ES-I3 (cell line): ENCODE results near the gene STON2.
"Not testable (repeated sequence)": the region's sequence is repeated elsewhere in the genome, so short reads cannot be mapped to it uniquely, and the experiment has no call there.

Source experiments
- H3K36me3 ChIP-seq: 2 replicates; pipeline ENCODE4 v1.6.1; 2013; ENCODE audit warnings: mild to moderate bottlenecking, low read length, control low read depth, moderate library complexity; ENCODE audit not compliant: insufficient read depth
- H3K4me1 ChIP-seq: 2 replicates; pipeline ENCODE4 v1.6.1; 2013; ENCODE audit warnings: mild to moderate bottlenecking, control low read depth, low read length; ENCODE audit not compliant: insufficient read depth
- H3K9ac ChIP-seq: 2 replicates; pipeline ENCODE4 v1.6.1; 2013; ENCODE audit warnings: low read depth, mild to moderate bottlenecking, low read length, moderate library complexity
- H3K9me3 ChIP-seq: 2 replicates; pipeline ENCODE4 v1.6.1; 2013; ENCODE audit warnings: mild to moderate bottlenecking, low read length, moderate library complexity; ENCODE audit not compliant: control insufficient read depth, insufficient read depth

Gene STON2

DNA sequence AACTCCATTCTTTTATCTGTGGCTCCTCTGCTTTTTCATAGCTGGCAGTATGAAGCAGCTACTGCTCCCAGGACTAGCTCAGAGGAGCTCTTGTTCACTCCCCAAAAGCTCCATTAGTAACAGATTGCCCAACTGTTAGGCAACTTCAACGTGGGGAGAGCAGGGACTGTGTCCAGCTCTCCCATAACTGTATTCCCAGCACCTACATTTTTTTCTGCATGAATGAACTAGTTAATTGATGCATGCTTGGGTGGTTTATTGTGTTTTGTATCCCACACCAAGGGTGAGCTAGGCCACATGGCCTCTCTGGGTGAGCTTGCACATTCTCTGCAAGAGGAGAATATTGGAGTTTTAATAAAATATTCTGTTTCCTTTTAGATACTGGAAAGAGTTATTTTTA is 15.2 kb downstream of the STON2 start:
- no peaks in the 10 kb centered on the region; the same call in 1 of the 2 replicates for H3K9me3 ChIP-seq
- no peak overlapping the region for H3K9ac ChIP-seq
- H3K4me1 ChIP-seq: peaks cover 19% of the 10 kb centered on the region
- no peaks in the 10 kb centered on the region for H3K36me3 ChIP-seq

DNA sequence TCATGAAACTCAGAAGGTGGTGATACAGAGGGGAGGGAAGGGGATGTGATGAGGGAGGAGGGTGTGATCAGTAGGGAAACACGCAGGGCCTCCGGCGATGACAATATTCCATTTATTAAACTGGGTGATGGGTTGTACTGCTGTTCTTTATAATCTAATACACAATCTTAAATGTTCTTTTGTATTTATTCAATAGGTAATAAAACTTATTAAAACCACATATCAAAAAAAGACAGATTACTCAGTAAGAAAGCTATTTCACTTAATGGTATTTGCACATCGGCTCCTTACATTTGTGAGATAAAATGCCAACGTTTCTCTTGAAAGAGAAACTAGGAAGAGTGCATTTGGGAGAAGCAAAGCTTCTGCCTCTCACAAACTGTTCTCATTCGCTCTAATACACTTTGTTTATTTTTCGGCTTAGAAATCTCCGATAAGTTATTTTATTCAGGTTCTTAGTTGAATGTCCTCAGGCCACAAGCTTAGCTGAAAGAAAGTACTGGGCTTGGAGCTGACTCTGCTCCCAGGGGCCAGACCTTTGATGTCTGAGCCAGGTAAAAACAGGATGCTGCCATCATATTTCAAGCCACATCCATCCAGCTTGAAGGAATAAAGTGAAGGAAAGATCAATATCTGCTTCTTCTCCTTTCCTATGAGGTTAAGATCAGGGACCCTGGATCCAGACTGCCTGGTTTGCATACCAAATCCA is 17.5 kb downstream of the STON2 start:
- no peaks in the 10 kb centered on the region for H3K36me3 ChIP-seq
- H3K9ac ChIP-seq: no peak overlapping the region
- peaks cover 19% of the 10 kb centered on the region for H3K4me1 ChIP-seq
- no peaks in the 10 kb centered on the region for H3K9me3 ChIP-seq

DNA sequence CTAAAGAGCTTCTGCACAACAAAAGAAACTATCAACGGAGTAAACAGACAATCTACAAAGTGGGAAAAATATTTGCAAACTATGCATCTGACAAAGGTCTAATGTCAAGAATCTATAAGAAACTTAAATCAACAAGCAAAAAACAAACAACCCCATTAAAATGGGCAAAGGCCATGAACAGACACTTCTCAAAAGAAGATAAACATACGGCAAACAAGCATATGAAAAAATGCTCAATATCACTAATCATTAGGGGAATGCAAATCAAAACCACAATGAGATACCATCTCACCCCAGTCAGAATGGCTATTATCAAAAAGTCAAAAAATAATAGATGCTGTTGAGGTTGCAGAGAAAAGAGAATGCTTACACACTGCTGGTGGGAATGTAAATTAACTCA is 20.1 kb downstream of the STON2 start:
- not testable (repeated sequence) for H3K4me1 ChIP-seq, H3K9me3 ChIP-seq, H3K9ac ChIP-seq, H3K36me3 ChIP-seq

DNA sequence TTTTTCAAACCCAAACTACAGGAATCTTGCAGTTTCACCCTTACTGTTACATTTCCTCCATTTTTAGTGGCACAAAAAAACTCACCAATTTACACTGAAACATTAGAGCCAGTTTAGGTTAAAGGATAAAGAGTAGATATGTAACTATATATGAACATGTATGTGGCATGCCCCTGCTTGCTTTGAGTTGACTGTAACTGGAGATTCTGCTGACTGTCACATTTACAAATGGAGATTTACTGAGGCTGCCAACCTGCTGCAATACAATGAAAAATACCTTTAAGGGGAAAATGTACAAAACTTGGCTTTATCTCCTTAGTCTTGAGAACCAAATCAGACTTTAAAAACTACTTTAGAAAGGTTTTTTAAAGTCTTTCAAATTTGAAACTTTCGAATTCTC is 28.3 kb downstream of the STON2 start:
- peaks cover 6% of the 10 kb centered on the region for H3K4me1 ChIP-seq
- no peaks in the 10 kb centered on the region for H3K36me3 ChIP-seq
- no peak overlapping the region; the same call in 1 of the 2 replicates for H3K9ac ChIP-seq
- H3K9me3 ChIP-seq: no peaks in the 10 kb centered on the region

DNA sequence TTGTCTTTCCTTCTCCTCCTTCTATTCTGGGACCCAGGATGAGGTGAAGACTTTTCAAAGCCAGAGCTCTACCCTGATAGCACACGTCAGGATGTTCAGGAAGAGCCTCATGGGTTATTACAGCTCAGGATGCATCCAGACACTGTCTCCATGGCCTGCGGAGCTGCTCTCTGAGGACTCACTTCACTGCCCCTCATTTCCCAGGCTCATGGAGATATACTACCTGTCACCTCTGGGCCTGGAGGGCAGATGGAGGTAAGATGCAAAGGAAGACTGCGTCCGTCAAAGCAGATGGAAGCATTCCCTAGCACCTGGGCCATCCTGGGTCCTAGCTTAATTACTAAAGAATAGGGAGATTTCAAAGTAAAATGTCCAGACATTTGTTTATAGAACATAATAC is 32.6 kb downstream of the STON2 start:
- Histone ChIP-seq H3K9ac (no peak overlapping the region), H3K36me3 (no peaks in the 10 kb centered on the region), H3K9me3 (no peaks in the 10 kb centered on the region), H3K4me1 (peaks cover 12% of the 10 kb centered on the region)

DNA sequence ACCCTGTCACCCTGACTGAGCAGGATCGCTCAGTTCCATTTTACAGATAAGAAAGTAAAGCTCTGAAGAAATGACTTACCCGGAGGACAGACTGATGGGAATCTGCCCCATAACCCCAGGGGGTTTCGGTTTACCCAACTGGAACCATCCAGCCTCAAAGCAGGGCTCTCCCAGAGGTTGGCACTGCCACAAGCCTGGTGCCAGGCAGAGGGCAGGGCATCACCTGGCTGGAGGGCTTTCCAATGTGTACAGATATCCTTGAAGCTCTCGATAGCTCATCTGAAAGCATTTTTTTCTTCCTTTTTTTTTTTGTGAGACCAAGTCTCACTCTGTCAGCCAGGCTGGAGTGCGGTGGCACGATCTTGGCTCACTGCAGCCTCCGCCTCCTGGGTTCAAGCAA is 33.2 kb downstream of the STON2 start:
- H3K9ac ChIP-seq: no peak overlapping the region
- H3K9me3 ChIP-seq: no peaks in the 10 kb centered on the region
- H3K36me3 ChIP-seq: no peaks in the 10 kb centered on the region
- peaks cover 10% of the 10 kb centered on the region for H3K4me1 ChIP-seq

DNA sequence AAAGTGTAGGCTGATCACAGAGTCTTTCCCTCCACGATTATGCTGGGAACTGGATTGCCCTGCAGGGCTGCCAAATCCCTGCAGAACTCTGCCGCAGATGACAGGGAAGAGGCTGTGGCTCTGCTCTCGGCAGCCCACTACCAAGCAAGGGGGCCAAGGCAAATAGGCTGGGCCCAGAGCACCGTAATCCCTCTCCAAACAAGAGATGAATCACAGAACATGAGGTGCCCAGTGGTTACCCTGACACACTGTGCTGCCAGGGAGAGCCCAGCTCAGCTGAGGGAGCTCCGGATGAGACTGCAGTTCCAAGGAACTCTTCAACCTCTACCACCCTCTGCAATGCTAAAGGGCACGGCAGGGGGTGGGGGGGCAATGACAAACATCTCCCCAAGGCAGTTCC is 33.9 kb downstream of the STON2 start:
- Histone ChIP-seq H3K4me1 (peaks cover 6% of the 10 kb centered on the region; the same call in 1 of the 2 replicates), H3K36me3 (no peaks in the 10 kb centered on the region), H3K9me3 (no peaks in the 10 kb centered on the region), H3K9ac (no peak overlapping the region)

DNA sequence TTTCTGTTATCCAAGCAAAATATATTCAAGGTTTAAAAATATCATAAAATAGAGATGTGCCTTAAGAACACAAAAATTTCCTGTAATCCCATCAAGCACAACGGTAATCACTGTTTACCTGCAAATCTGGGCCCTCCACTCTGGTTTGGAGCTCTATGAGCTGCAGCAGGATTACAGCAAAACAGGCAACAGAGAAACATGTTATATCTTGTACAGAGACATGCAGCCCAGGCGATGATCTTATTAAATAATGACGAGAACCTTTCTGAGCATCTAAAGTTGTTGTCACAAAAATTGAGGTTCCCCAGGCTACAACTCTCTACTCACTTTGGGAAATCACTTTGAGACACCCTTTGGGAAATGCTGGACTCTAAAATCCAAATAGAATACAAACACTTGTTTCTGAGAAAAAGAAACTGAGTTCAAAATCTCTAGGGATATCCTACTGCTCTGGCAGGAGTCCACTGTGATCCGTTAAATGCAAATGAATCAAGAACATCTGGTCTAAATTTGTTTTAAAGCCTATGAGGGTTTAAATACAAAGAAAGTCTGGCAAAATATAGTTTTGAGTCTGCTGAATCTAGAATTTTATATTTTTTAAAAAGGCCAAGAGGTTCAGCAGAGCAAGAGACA is 36.3 kb downstream of the STON2 start:
- Histone ChIP-seq H3K9me3 (no peaks in the 10 kb centered on the region), H3K4me1 (peaks cover 6% of the 10 kb centered on the region; the same call in 1 of the 2 replicates), H3K9ac (no peak overlapping the region), H3K36me3 (no peaks in the 10 kb centered on the region)

DNA sequence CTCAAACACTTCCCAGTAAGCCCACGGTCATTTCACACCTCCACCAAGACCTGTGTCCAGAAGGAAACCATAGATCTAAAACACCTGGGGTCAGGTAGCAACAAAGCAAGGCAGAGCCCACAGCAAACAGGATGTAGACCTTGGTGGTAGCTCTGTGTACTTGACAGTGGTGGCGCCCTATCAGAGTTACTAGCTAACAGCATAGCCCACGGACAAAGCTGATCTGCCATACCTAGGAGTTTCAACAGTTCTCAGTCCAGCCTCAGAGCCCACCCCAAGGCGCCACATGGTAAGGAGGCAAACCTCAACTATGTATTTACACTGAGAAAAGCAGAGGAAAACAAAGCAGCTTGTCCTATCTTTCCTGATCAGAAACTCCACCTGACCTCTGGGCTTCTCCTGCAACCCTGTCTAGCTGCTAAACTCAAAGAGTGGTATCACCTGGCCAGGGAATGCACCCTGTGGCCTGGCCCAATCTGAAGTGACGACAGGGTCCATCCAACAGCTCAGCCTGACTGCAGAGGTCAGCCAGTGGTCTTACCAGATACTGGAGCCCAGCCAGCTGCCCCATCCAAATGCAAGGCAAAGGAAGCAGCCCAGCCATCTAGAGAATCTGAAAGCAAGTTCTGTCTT is 46.3 kb downstream of the STON2 start:
- H3K4me1 ChIP-seq: peaks cover 5% of the 10 kb centered on the region; the same call in 1 of the 2 replicates
- H3K36me3 ChIP-seq: no peaks in the 10 kb centered on the region
- H3K9ac ChIP-seq: no peak overlapping the region

DNA sequence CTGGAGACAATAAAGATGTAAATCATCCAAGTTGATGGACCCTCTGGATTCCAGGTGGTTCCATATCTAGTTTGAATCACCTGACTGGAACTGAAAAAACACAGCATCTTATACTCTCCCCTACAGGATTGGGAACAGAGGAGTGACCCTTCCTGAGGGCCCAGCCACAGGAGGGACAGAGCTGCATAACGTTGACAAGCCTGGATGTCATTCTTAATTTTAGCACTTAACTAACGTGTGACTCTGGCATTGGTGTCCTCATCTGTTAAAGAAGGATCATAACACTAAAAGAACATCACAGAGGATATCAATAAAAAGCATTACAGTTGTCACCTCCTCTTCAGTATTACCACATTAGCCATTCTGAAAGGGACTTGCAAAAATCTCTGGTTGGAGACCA is 47.7 kb downstream of the STON2 start:
- Histone ChIP-seq H3K9ac (no peak overlapping the region), H3K9me3 (0 out of 2 replicates have a peak, but pooled peaks cover 2% of the 10 kb centered on the region), H3K36me3 (no peaks in the 10 kb centered on the region), H3K4me1 (peaks cover 5% of the 10 kb centered on the region; the same call in 1 of the 2 replicates)

More for the DNA sequence above, 46.3 kb downstream of the STON2 start:
- H3K9me3 ChIP-seq: 0 out of 2 replicates have a peak, but pooled peaks cover 2% of the 10 kb centered on the region

DNA sequence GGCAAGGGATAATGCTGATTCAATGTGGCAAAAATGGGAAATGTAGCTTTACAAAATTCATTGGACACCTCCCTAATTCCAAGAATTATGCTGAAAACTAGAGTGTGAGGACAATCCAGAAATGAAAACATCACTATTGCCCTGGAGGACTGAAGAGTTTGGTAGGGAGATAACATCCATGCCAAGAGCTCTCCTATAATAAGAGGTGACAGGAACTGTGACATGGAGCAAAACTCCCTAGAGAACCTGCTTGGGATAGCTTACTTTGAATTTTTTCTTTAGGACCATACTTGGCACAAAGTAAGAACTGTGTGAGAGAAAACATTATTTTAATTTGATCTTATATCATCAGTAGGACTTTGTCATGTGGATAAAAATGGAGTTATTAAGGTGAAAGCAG is 48.9 kb downstream of the STON2 start:
- Histone ChIP-seq H3K9me3 (0 out of 2 replicates have a peak, but pooled peaks cover 2% of the 10 kb centered on the region), H3K9ac (no peak overlapping the region), H3K4me1 (peaks cover 5% of the 10 kb centered on the region; the same call in 1 of the 2 replicates), H3K36me3 (no peaks in the 10 kb centered on the region)

DNA sequence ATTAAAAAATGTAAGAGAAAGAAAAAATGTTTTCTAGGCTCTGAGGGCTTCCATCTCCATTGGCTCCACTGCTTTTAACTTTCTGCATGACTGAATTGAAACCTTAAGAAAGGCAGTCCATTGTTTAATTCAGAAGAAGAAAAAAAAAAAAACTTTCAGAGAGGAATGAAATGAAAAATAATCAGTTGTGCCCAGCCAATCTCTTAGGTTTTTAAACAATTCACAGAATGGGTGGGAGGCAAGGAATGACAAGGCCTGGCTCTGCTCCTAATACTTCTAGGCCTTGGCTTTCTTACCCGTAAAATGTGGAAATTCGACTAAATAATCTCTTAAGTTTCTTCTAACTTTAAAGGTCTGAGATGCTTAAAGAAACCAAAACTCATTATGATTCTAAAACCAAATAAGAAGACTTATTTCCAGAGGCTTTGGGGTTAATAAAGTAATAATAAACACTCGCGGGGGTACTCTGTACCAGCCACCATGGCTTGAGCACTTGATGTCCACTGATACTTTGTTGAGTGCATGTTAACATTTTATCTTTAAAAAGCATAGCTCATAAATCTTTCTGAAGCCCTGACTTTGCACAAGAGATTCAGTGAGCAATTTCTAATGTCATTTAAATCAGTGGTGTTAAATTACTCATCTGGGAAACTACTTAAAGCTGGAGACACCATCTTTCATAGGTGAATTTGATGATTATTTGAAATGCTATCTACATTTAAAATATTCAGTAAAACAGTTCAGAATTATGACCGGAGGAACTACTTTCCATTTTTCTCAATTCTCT is 49.6 kb downstream of the STON2 start:
- Histone ChIP-seq H3K4me1 (peaks cover 5% of the 10 kb centered on the region; the same call in 1 of the 2 replicates), H3K9ac (no peak overlapping the region)

DNA sequence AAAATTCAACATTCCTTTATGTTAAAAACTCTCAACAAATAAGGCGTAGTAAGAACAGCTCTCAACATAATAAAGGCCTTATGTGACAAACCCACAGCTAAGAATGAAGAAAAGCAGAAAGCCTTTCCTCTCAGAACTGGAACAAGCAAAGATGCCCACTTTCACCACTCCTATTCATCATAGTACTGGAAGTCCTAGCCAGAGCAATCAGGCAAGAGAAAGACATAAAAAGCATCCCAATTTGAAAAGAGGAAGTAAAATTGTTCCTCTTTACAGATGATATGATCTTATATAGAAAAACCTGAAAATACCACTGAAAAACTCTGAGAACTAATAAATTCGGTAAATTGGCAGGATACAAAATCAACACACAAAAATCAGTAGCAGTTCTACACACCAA is 52.1 kb downstream of the STON2 start:
- Histone ChIP-seq H3K9ac (no peak overlapping the region), H3K36me3 (no peaks in the 10 kb centered on the region), H3K4me1 (no peaks in the 10 kb centered on the region), H3K9me3 (no peaks in the 10 kb centered on the region)

More for the DNA sequence above, 49.6 kb downstream of the STON2 start:
- Histone ChIP-seq H3K9me3 (0 out of 2 replicates have a peak, but pooled peaks cover 2% of the 10 kb centered on the region), H3K36me3 (no peaks in the 10 kb centered on the region)

DNA sequence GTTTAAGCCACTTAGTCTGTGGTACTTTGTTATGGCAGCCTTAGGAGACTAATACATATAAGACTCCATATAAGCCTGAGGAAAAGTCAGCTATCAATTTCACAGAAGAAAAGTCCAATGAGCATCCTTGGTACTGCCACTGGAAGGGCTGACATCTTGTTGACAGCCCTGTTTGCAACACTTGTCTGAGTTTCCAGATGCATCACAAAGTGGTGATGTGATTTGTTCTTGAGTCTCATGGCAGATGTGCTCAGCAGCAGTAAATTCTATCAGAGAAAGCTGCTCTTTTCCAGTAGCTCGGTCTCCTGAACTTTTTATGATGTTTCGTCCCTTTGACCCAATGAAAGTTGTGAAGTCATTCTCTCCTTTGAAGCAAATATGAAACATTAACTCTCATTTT is 54.3 kb downstream of the STON2 start:
- H3K9ac ChIP-seq: no peak overlapping the region
- no peaks in the 10 kb centered on the region for H3K9me3 ChIP-seq
- no peaks in the 10 kb centered on the region for H3K36me3 ChIP-seq
- no peaks in the 10 kb centered on the region for H3K4me1 ChIP-seq
